Stimulated activated CD4-positive, alpha-beta T cell treated with anti-CD3 and anti-CD28 coated beads, Interleukin-12 subunit alpha, Interleukin-12 subunit beta, amount 100 ng/mL, for 4 hours (primary cell): ENCODE results near the gene SMG6.
"Not testable (repeated sequence)": the region's sequence is repeated elsewhere in the genome, so short reads cannot be mapped to it uniquely, and the experiment has no call there.

ENCODE experiments used
- DNase-seq: peaks from one replicate; pipeline ENCODE4 v3.0.0-alpha.2; 2020

The SMG6 gene

GRCh38 chr17:2019723-2020122 is 283.9 kb downstream of the SMG6 start:
- no peak for DNase-seq

DNA sequence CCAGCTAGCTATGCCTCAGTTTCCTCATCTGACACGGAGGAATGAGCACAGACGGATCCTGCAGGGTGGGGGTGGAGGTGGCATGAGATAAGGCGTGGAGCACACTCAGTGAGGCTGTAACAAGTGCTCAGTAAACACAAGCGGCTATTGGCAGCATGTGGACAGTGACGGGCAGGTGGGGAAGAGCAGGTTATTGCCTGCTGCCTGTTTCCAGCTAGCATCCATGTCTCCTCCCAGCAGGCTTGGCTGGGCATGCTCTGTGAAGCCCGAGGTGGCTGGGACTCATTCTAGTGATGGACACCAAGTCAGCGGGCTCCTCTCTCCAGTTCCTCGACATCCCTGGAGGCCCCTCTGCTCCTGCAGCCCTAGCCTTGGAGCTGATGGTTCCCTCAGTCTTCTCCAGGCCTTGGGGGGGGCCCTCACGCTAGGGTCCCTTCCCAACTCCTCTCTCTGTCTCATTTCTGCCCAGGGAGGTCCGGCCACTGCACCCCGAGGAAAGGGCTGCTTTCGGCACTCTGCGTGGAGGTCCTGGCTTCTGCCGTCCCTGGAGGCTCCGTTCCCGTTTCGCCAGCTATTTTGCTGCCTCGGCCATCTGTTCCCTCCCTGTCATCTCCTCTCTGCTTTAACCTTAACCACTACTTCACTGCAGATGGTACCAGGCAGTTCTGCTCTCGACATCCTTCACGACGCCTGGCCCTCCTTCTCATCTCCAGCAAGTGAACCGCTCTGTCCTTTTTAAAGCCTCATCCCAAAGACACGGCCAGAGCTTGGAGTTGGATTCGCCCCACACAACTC is 284.7 kb downstream of the SMG6 start:
- DNase-seq: no peak

- no peak for DNase-seq
Observed at GRCh38 chr17:2017274-2017941, 286.2 kb downstream of the SMG6 start.

- no peak for DNase-seq
Observed at GRCh38 chr17:2016494-2016893, 287.1 kb downstream of the SMG6 start.

DNA sequence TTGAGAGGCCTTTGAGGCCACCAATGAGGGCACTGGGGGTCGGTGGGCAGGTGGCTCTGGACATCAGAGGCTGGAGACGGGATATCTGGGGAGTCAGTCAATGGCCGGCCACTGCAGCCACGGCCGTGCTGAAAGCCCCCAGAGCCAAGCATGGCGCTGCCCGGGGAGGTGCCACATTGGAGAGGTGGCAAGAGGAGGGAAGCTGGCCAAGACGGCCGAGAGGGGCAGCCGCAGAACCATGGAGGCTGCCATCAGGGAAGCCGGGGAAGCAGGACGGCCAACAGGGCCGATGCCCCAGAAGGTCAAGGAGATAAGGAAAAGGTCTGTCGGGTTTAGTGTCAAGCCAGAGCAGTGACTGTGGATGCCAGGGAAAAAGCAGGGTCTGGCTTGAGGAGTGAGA is 288.3 kb downstream of the SMG6 start:
- DNase-seq: no peak

DNA sequence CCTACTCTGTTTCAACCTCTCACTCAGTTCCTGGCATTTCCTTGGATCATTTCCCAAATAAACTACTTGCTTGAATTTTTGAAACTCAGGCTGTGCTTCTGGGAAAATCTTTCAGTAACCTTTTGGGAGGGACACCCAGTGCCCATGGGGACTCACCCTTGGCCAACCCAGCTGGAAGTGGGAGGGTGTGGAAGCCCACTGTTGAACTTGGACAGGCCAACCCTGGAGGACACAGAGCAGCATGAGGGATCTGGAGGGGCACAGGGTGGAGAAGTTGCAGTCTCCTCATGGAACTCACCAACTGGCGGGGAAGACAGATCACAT is 289.6 kb downstream of the SMG6 start:
- DNase-seq: no peak

DNA sequence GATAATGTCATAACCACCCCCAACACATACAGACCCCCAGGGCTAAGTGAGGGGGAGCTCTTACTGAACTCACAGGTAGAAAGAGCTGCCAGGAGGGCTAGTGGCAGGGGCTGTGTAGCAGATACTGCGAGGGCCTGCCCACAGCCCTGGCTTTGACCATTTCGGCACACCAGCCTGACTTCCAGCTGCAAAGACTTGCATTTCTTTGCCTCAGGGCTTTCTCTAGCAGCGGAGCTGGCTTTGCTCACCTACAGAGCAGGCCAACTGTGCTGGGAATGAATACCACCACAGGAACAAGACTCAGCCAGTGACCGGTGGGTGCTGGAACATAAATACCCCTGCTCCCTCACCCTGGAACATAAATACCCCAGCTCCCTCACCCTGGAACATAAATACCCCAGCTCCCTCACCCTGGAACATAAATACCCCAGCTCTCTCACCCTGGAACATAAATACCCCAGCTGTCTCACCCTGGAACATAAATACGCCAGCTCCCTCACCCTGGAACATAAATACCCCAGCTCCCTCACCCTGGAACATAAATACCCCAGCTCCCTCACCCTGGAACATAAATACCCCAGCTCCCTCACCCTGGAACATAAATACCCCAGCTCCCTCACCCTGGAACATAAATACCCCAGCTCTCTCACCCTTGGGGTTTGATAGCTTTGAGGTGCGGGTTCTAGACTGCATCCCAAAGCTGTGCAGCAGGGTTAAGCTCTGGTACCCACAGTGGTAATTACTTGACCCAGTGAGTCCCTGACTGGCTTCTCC is 290.2 kb downstream of the SMG6 start:
- DNase-seq: not testable (repeated sequence)

DNA sequence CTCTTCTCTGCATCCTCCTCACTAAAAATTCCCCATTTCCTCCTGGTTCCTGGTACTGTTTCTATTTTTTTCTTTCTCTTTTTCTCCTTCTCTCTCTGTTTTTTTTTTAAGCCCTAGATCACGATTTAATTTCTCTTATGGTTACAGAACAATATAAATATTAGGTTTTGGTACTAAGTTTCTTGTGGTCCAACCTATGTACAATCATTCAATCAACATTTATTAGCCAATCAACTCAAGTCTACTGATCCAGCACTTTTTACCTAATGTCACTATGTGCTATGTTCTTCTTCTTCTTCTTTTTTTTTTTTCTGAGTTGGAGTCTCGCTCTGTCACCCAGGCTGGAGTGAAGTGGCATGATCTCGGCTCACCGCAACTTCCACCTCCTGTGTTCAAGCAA is 291.1 kb downstream of the SMG6 start:
- no peak for DNase-seq

DNA sequence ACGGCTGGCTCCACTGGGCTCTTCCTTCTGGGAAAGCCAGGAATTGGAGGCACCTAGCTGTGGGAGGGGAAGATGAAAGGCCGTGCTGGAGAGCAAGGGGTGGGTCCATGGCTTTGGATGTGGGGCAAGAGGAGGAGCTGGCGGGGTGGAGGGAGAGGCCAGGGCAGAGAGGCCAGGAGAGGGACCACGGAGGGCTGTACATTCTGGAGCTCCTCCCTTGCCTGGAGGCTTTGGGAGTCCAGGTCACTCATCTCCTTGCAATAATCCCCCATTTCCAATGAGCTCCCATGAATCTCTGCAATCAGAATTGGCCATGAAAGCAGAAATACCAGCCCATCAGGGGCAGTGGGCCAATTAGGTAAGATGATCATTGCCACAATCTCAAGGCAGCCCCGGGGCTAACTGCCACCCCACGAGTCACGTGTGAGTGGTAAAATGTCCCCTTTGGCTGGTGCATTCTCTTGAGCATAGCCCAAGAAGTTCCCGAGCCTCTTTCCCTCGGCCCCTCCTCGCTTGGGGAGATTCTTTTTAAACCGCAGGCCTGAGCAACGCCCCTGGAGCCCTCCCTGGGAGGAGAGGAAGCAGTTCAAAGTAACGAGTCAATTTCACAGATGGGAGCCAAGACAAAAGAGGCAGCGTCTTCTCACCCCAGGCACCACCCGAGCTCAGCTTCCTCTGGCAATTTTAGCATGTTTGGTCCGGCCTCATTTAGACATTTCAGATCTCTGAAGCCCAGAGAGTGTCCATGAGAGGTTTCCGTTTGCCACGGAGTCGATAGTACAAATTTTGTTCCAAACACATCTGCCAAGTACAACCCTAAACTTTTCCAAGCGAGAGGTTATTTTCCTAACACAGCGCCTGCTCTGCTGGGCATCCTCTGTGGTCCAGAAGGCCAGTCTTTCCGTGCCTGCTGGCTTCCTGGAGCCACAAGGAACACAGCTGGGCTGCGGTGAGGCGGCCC is 291.9 kb downstream of the SMG6 start:
- no peak for DNase-seq
